Activated T-cell treated with anti-CD3 and anti-CD28 coated beads, Interleukin-2, amount 50 U/mL, for 72 hours (primary cell): ENCODE results near the gene ACADVL. TPM values are rescaled to one million over a fixed set of nuclear protein-coding genes. Genes with fewer than 3 reads are reported as not detected.

ENCODE experiments used
- ATAC-seq, 2 donors: fragments of 150-1000 bp; cut with Tn5 transposase; replicated peaks in 1 of 2; 2 replicates each; pipeline ENCODE4 v1.10.0; 2021; ENCODE audit warnings: moderate library complexity in 2 of 2, mild to moderate bottlenecking in 1 of 2
- DNase-seq, 2 donors: peaks; one replicate each; pipeline ENCODE4 v3.0.0; 2021 to 2022; ENCODE audit warnings: mixed read lengths in 1 of 2
- H3K27ac Mint-ChIP-seq: one replicate; pipeline ENCODE4 v1.8.0; 2022; ENCODE audit warnings: mild to moderate bottlenecking, moderate library complexity, mixed read lengths
- H3K27me3 Mint-ChIP-seq: one replicate; pipeline ENCODE4 v1.8.0; 2022; ENCODE audit warnings: low read depth, mixed read lengths
- H3K36me3 Mint-ChIP-seq, 2 donors: one replicate each; pipeline ENCODE4 v1.8.0; 2022; ENCODE audit warnings: mixed read lengths in 2 of 2, mild to moderate bottlenecking in 1 of 2; ENCODE audit not compliant: insufficient read depth in 2 of 2
- H3K4me1 Mint-ChIP-seq: one replicate; pipeline ENCODE4 v1.8.0; 2022; ENCODE audit warnings: low read depth, mixed read lengths
- H3K4me3 Mint-ChIP-seq, 2 donors: one replicate each; pipeline ENCODE4 v1.8.0; 2022; ENCODE audit warnings: mild to moderate bottlenecking in 2 of 2, mixed read lengths in 2 of 2, moderate library complexity in 2 of 2
- H3K9me3 Mint-ChIP-seq, 2 donors: one replicate each; pipeline ENCODE4 v1.8.0; 2022; ENCODE audit warnings: mixed read lengths in 2 of 2
- total RNA-seq, 2 donors: library from RNA; stranded (reverse); gene quantifications; one replicate each; pipeline ENCODE4 v1.2.3, GENCODE V29; 2022

Gene ACADVL
- total RNA-seq, 2 donors from 2014 or later = 335 to 386 TPM

- no peak for DNase-seq
- Mint-ChIP-seq H3K9me3 (no peaks in the 10 kb centered on the region), H3K4me3 (peak overlapping the region in 1 of 2 donors; percentile 55), H3K27me3 (peaks cover 21% of the 10 kb centered on the region), H3K36me3 (peaks cover 3 to 9% of the 10 kb centered on the region in 2 donors), H3K4me1 (peaks cover 40% of the 10 kb centered on the region), H3K27ac (no peak overlapping the region)
- ATAC-seq = no peak
Measured at GRCh38 chr17:7260151-7260550, 40.4 kb downstream of the ACADVL start.

GRCh38 chr17:7260651-7261378, 41.1 kb downstream of the ACADVL start:
- Mint-ChIP-seq H3K27me3 (peaks cover 21% of the 10 kb centered on the region), H3K36me3 (peaks cover 3 to 9% of the 10 kb centered on the region in 2 donors), H3K27ac (no peak overlapping the region), H3K4me1 (peaks cover 40% of the 10 kb centered on the region), H3K9me3 (no peaks in the 10 kb centered on the region), H3K4me3 (peak overlapping the region; percentile 59 to 68)
- ATAC-seq (peak; percentile 46 to 53), DNase-seq (no peak)

GRCh38 chr17:7261379-7262191, 41.8 kb downstream of the ACADVL start:
- Mint-ChIP-seq H3K27me3 (peaks cover 21% of the 10 kb centered on the region), H3K36me3 (peaks cover 3 to 6% of the 10 kb centered on the region in 2 donors)

GRCh38 chr17:7262192-7262934, 42.6 kb downstream of the ACADVL start, which contains the start of gene CLDN7:
Gene CLDN7, minus strand, starts transcription at chr17:7262478. Its CDS starts 435 bp downstream, at chr17:7262043.
- Mint-ChIP-seq H3K27me3 (peaks cover 21% of the 10 kb centered on the region), H3K4me3 (peak within 1 kb of the TSS; percentile 70 to 82), H3K27ac (peak within 1 kb of the TSS; percentile 28), H3K4me1 (peaks cover 40% of the 10 kb centered on the region), H3K9me3 (no peaks in the 10 kb centered on the region), H3K36me3 (peaks cover under 1 to 3% of the 10 kb centered on the region in 2 donors)
- ATAC-seq (peak in 1 of 2 donors; percentile 1), DNase-seq (no peak)

More at GRCh38 chr17:7261379-7262191, 41.8 kb downstream of the ACADVL start:
- H3K27ac Mint-ChIP-seq = no peak overlapping the region
- peak; percentile 50 to 61 for ATAC-seq
- H3K4me3 Mint-ChIP-seq = peak overlapping the region; percentile 70 to 80
- peaks cover 40% of the 10 kb centered on the region for H3K4me1 Mint-ChIP-seq
- DNase-seq = peak in 1 of 2 donors; percentile 50
- H3K9me3 Mint-ChIP-seq = no peaks in the 10 kb centered on the region

GRCh38 chr17:7262935-7263800, 43.4 kb downstream of the ACADVL start:
- peaks cover 40% of the 10 kb centered on the region for H3K4me1 Mint-ChIP-seq
- peaks cover 0 to 3% of the 10 kb centered on the region in 2 donors for H3K36me3 Mint-ChIP-seq
- peak overlapping the region; percentile 58 to 82 for H3K4me3 Mint-ChIP-seq
- peak overlapping the region; percentile 28 for H3K27ac Mint-ChIP-seq
- H3K27me3 Mint-ChIP-seq = peaks cover 21% of the 10 kb centered on the region
- peak; percentile 16 to 27 for ATAC-seq
- no peaks in the 10 kb centered on the region for H3K9me3 Mint-ChIP-seq
- DNase-seq = no peak

GRCh38 chr17:7263801-7264078, 44.0 kb downstream of the ACADVL start:
- H3K27me3 Mint-ChIP-seq = peaks cover 21% of the 10 kb centered on the region
- H3K27ac Mint-ChIP-seq = no peak overlapping the region
- H3K36me3 Mint-ChIP-seq = peaks cover 0 to 3% of the 10 kb centered on the region in 2 donors
- no peak for DNase-seq
- no peaks in the 10 kb centered on the region for H3K9me3 Mint-ChIP-seq
- H3K4me1 Mint-ChIP-seq = peaks cover 38% of the 10 kb centered on the region
- no peak for ATAC-seq
- H3K4me3 Mint-ChIP-seq = peak overlapping the region; percentile 58 to 82

GRCh38 chr17:7266784-7267183, 47.0 kb downstream of the ACADVL start:
- peaks cover 23% of the 10 kb centered on the region for H3K4me1 Mint-ChIP-seq
- no peak for ATAC-seq
- H3K36me3 Mint-ChIP-seq = peaks cover 0 to 3% of the 10 kb centered on the region in 2 donors
- no peak for DNase-seq
- H3K27ac Mint-ChIP-seq = no peak overlapping the region
- no peak overlapping the region for H3K4me3 Mint-ChIP-seq
- peaks cover 21% of the 10 kb centered on the region for H3K27me3 Mint-ChIP-seq
- no peaks in the 10 kb centered on the region for H3K9me3 Mint-ChIP-seq

Other genes starting within 250 kb of the ACADVL start
- gene ALOX12, start 223.9 kb upstream of the ACADVL start, total RNA-seq = not detected
- 100 to 1,000 TPM; 127 to 160 TPM for gene RNASEK, start 207.3 kb upstream of the ACADVL start, total RNA-seq
- 1 to 10 TPM; 1.4 to 2.0 TPM for gene BCL6B, start 196.9 kb upstream of the ACADVL start, total RNA-seq
- 1 to 10 TPM; 5.3 to 5.5 TPM for gene SLC16A13, start 183.9 kb upstream of the ACADVL start, total RNA-seq
- gene SLC16A11, start 175.8 kb upstream of the ACADVL start, total RNA-seq = 1 to 10 TPM; 2.0 to 2.9 TPM
- not detected for gene CLEC10A, start 139.7 kb upstream of the ACADVL start, total RNA-seq
- gene ASGR2, start 105.1 kb upstream of the ACADVL start, total RNA-seq = not detected
- gene ASGR1, start 40.6 kb upstream of the ACADVL start, total RNA-seq = 1 to 10 TPM; 1.5 to 2.1 TPM
- gene DLG4, start 102 bp upstream of the ACADVL start, total RNA-seq = 10 to 100 TPM; 16.2 to 16.7 TPM
- gene DVL2, start 14.6 kb downstream of the ACADVL start, total RNA-seq = 10 to 100 TPM; 49.5 to 54.8 TPM
- gene PHF23, start 19.5 kb downstream of the ACADVL start, total RNA-seq = 10 to 100 TPM; 28.9 to 32.2 TPM
- 100 to 1,000 TPM; 244 to 246 TPM for gene GABARAP, start 22.5 kb downstream of the ACADVL start, total RNA-seq
- gene CTDNEP1, start 31.8 kb downstream of the ACADVL start, total RNA-seq = 100 to 1,000 TPM; 184 to 186 TPM
- gene ELP5, start 32.3 kb downstream of the ACADVL start, total RNA-seq = 10 to 100 TPM; 62.1 to 89.5 TPM
- gene CLDN7, start 42.5 kb downstream of the ACADVL start, total RNA-seq = 1 to 10 TPM; 1.9 to 3.1 TPM
- gene SLC2A4, start 61.8 kb downstream of the ACADVL start, total RNA-seq = under 1 TPM; 0.07 to 0.17 TPM
- gene YBX2, start 74.7 kb downstream of the ACADVL start, total RNA-seq = 1 to 10 TPM; 3.6 to 9.5 TPM
- gene EIF5A, start 87.7 kb downstream of the ACADVL start, total RNA-seq = 100 to 1,000 TPM; 547 to 594 TPM
- 10 to 100 TPM; 50.5 to 50.7 TPM for gene GPS2, start 95.4 kb downstream of the ACADVL start, total RNA-seq
- gene NEURL4, start 109.4 kb downstream of the ACADVL start, total RNA-seq = 10 to 100 TPM; 35.7 to 37.6 TPM
- gene ACAP1, start 116.6 kb downstream of the ACADVL start, total RNA-seq = 100 to 1,000 TPM; 690 to 708 TPM
- 1 to 10 TPM; 4.9 to 5.5 TPM for gene KCTD11, start 132.2 kb downstream of the ACADVL start, total RNA-seq
- gene TMEM95, start 135.2 kb downstream of the ACADVL start, total RNA-seq = under 1 TPM in 1 of 2 donors, not detected in 1; 0.34 TPM
- gene TNK1, start 161.2 kb downstream of the ACADVL start, total RNA-seq = 1 to 10 TPM; 5.5 to 6.5 TPM
- gene PLSCR3, start 174.6 kb downstream of the ACADVL start, total RNA-seq = 10 to 100 TPM; 60.5 to 62.6 TPM
- gene TMEM256, start 184.2 kb downstream of the ACADVL start, total RNA-seq = 10 to 100 TPM; 64.8 to 88.2 TPM
- gene NLGN2, start 187.9 kb downstream of the ACADVL start, total RNA-seq = 10 to 100 TPM; 17.4 to 19.8 TPM
- under 1 TPM; 0.58 to 0.67 TPM for gene SPEM1, start 200.4 kb downstream of the ACADVL start, total RNA-seq
- not detected for gene SPEM2, start 205.7 kb downstream of the ACADVL start, total RNA-seq
- gene SPEM3, start 208.9 kb downstream of the ACADVL start, total RNA-seq = not detected
- 10 to 100 TPM; 11.3 to 11.7 TPM for gene TMEM102, start 215.5 kb downstream of the ACADVL start, total RNA-seq
- gene FGF11, start 219.6 kb downstream of the ACADVL start, total RNA-seq = 1 to 10 TPM; 4.9 to 5.3 TPM
- gene CHRNB1, start 225.1 kb downstream of the ACADVL start, total RNA-seq = 10 to 100 TPM; 25.5 to 26.8 TPM